DMS114 treated with DMSO at 0.1 percent for 48 hours (cell line): ENCODE data around the gene ADAMTS16.

Source experiments
- DNase-seq: peaks from one replicate; lab custom pipeline; 2025; ENCODE audit not compliant: unreplicated experiment; lab: John Stamatoyannopoulos, UW

The ADAMTS16 gene

DNA sequence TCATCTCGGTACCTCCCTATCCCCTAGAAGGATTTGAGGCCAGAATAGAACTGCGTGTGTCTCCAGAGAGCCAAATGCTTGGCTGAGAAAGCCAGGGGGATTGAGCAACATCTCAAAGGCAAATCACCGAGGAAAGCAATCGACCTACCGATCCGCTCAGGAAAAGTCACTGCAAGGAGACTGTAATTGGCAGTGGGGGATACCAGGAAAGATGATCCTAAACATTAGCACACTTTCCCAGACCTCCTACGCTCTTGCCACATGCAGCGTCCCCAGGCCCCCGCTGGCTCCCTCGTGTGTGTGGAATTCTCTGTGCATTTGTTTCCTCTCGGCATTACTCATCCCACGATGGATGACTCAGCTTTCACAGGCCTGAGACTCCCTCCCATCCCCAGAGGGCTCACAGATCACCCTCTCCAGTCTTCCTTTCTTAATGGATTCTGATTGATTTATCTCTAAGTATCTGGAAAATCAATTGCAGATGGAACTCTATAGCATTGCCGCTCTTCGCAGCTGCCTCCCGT is 200.1 kb downstream of the ADAMTS16 start:
- DNase-seq: no peak

DNA sequence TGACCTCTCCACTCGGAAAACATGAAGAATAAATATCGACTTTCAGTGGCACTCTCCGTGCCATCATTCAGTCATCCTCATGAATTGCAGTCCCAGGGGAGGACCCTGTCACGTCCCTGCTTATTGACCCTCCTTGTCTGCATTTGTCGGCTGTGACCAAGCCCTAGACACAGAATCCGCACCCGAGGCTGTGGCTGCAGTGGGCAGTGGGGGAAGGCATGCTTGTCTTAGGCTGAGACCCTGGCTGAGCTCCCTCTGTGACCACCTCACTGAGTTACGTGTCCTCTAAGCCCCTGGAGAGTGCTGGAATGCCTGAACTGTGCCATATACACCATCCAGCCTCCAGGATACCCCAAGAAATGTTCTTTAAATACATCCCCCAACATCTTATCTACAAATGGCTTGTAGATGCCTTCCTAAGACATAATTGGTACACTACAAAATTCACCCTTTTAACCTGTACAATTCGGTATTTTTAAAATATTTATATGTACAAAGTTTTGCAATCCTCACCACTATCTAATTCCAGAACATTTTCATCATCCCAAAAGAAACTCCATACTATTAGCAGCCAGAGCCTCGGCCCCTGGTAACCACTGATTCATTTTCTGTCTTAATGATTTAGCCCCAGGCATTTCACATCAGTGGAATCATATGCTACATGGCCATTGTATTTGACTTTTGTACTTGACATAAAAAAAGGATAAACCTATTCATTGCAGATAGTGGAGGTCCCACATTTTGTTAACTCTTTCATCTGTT is 201.6 kb downstream of the ADAMTS16 start:
- DNase-seq: no peak

DNA sequence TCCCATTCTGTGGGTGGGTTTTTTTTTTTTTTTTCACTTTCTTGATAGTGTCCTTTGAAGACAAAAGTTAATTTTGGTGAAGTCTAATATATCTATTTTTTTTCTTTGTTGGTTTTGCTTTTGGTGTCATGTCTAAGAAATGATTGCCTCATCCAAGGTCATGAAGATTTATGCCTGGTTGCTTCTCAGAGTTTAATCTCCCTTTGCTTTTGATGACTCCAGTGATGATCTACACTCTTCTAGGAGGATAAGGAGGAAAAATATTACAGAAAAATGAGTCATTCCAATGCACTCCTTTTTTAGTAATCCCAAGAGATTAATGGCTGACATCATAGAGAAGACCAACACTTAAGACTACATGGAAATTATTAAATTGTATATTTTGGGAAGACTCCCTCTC is 202.7 kb downstream of the ADAMTS16 start:
- no peak for DNase-seq

DNA sequence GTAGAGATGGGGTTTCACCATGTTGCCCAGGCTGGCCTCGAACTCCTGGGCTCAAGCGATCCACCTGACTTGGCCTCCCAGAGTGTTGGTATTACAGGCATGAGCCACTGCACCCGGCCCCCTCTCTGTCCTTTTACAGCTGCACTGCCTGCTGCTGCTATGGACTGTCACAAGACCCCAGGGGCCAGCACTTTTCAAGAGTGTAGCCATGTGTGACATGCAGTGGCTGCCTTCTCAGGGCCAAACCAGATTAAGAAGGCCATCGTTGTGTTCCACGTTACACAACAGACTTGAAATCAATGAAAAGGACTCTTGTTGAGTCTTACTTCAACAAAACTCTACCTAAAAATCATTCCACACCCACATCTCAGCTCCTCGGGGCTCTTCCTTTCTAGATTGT is 203.4 kb downstream of the ADAMTS16 start:
- DNase-seq: no peak

DNA sequence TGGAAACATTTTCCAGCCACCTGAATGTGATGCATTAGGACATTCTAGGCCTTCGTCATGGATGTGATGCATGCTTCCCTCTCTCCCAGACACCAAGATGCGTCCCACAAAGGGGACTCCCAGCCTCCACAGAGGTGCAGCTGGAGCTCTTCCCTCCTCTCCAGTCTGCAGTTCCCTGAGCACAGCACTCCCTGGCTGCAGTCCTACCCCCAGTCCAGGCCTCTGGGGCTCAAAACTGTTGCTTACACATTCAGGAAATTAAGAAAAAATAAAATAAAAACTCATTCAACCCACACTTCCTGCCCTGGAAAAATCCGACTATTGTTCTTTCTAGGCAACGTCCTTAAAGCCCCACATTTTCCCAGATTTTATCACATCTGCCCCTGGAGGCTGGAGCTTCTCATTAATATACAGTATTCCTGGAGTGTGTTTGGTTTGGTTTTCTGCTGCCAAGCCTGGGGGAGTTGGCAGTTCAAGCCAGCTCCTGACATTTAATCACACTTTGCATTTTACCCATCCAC is 204.0 kb downstream of the ADAMTS16 start:
- DNase-seq: no peak

DNA sequence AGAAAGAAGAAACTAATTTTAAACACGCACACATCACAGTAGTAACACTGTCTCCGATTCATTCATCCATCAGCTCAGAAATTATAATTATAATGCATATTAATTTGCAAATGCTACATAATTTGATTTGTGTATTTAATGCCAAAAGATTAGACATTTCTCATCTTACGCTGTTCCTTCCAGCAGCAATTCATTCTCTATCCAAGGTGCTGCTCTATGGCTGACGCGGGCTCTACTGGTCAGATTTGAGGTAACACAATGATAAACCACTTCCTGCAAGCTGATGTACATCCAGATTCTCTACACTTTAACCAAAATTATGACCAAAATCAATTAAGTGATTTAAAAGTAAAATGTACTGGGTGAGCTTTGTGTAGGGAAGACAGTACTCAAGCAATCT is 204.5 kb downstream of the ADAMTS16 start:
- no peak for DNase-seq

DNA sequence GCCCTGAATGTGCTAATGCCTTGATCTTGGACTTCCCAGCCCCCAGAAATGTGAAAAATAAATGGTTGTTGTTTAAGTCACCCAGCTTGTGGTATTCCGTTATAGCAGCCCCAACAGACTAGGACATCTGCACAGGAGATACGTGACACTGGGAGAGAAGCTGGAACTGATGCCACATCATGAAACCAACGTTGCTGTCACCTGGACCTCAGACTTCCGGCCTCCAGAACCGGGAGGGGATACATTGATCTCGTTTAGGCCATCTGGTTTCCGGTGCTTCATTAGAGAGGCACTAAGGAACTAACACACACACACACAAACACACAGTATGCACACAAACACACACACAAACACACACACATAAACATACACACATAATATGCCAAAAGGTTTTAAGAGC is 207.3 kb downstream of the ADAMTS16 start:
- no peak for DNase-seq

DNA sequence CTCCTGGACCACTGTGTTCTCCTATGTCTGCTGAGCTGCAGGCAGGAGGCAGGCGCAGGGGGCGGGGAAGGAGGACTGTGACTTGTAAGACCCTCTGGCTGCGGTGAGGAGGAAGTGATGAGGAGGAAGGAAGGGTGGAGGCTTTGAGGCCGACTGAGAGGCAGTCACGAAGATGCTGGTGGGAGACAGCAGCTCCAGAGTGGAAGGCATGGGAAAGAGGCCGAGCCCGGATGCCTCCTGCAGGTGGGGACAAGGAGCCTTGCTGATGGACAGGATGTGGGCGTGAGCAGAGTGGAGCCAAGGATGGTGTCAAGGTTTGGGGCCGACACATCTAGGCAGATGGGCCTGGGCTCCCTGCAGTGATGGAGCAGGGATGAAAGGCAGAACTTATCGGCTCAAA is 208.0 kb downstream of the ADAMTS16 start:
- no peak for DNase-seq

DNA sequence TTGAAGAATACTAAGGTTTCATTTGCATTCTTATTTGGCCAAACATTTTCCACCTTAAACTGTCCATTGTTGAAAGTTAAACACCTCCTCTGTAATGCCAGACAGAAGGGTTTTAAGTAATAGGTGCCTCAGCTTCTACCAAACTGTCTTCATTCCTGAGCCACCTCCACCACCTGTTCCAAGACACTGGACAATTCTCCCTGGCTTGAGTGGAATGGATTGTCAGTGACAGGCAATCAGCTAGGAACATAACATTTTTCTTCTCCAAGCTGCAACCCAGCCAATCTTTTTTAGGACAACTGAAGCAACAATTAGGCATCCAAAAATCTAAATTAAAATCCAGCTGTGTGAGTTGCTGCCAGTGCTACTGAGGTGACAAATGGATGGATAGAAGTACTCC is 208.4 kb downstream of the ADAMTS16 start:
- no peak for DNase-seq

DNA sequence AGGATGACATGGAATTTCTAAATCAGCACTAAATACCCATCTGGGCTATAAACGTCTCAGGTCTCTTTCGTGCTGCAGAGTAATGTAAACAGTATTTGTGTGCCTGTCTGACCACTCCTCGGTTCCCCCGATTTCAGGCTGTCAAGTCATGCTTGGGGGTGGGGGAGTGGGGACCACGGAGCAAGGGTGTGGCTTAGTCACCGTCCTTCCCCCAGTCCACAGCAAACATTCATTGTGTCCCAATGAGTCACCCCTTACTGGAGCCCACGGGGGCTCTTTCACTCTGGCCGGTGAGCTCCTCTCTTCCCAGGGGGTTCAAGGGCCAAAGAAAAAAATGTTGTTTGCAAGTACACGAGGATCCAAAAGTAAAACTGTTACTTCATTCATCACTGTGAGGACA is 210.0 kb downstream of the ADAMTS16 start:
- DNase-seq: no peak

DNA sequence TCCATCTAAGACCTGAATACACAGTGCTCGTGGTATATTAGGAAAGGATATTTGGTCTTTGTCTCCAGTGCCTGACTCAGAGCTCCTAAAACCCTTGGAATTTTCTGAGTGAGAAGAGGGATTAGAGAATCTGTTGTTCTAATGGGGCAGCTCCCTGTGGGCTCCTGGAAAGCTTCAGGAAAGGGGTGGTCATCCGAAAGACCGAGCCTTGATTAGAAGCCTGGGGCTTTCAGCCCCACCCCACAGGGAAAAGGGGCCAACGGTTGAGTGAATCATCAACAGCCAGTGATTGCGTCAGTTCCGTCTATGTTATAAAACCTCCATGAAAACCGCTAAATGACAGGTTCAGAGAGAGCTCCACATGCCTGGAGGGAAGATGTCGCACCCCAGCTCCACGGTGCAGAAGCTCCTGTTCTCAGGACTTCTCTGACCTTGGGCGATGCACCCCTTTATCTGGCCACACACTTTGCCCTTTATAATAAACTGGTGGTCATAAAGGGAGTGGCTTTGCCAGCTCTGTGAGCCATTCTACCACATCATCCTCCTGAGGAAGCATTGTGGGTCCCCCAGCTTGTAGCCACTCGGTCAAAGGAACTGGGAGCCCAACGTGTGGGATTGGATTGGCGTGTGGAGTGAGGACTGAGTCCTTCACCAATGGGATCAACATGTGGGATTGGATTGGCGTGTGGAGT is 211.3 kb downstream of the ADAMTS16 start:
- no peak for DNase-seq

DNA sequence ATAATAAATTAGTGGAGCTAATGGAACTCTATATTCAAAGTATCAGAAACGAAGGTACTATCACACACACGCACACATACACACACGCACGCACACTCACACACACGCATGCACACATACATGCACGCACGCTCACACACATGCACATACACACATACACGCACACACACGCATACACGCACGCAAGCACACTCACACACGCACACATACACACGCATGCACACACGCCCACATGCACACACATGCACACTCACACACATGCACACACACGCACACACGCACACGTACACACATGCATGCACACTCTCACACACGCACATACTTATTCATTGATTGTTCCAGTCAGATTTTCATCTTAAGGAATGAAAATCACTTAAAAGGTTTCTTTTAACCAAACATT is 212.5 kb downstream of the ADAMTS16 start:
- DNase-seq: no peak

DNA sequence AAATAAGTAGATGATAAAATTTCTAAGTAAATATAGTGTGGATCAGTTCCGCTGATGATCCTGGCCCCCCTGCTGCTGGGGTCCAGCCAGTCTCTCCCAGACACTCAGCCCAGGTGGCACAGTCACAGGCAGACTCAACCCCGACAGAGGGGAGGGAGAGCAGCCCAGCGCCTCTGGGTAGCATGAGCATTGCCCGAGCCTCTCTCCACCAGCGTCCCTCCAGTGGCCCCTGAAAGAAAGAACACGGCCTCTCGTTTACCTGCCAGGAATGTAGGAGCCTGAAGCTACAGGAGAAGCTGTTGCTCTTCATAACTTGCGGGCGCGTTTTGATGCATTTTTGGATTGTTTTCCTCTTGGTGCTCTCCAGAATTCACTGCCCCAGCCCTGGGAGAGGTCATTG is 213.6 kb downstream of the ADAMTS16 start:
- DNase-seq: no peak

DNA sequence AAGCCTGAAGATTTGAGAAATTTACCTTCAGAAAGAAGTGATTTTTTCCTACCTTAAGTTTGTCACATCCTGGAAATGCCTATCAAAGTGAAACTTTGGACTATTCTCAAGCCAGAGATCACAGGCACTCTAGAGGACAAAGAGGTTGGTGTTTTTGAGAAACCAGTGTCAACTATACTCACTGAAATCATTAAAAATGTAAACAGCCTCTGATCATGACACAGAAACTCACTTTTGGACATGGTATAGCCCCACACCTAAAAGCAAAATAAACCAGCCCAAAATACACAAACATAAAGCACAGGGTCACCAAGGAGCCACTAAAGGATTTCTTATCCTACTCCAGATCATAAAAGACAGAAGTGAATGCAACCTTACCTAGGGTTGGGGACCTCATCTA is 216.6 kb downstream of the ADAMTS16 start:
- DNase-seq: no peak

DNA sequence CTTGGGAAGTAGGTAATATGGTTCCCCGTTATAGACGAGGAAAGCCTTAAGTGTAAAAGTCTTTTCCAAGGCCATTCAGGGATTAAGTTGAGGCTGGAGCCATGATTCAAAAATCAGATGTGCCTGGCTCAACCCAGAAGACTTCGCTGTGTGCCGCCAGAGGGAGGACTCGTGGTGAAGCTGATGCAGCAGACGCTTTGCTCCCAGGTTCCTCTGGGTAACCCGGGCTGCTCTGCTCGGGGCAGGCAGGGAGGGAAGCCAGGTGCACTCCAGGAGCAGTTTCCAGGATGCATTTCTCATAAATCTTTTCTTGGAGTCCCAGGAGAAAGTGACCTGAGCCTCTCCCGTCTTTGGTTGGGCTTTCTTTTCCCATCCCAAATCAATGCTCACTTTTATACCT is 219.5 kb downstream of the ADAMTS16 start:
- no peak for DNase-seq

DNA sequence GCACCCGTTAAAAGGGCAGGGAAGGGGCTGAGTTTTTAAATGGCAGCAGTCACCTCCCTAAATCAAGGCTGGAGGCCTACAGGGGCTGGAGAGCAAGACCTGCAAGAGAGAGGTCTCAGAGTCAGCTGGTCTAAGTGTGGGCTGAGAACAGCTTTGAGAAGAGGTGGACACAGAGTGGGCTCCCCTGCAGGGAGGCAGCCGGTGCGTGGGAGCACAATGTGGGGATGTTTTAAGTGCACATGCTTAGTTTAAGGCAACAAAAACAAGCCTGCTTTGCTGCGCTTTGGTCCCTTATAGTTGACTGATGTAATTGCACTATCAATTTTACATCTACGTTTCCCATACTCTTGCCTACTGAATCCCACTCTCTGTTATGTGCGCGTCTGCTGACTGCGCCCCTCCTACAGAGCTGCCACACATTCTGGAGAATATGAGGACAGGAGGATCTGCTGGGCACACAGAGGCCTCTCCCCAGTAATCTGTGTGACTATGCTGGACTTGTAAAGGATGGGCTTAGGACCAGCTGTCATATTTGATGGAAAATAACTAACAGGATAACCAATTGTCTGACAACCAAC is 220.3 kb downstream of the ADAMTS16 start:
- no peak for DNase-seq

DNA sequence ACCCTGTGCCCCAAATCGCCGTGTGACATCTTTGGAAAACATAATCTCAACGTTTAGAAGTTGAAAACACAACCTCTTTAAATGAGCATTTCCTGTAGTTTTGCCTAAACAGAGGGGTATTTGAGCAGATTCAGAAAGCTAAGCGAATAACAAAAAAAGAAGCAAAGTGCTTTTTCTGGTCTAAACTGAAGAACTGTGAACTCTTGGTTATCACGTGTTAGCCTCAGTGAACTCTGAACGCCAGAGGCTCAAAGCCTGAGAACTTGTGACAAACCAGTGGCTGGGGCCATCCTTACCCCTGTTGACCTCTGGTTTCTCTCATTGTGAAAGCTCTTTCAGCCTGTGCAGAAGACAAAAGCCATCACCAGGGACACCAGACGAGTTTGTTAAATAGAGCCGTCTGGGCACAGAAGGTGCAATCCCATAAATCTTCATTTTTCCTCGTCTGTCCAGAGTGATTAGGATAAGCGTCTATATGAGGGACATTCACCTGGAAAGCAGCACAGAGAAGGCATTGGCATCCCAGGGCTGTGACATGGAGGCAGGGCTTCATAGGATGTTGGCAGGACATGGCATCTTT is 220.9 kb downstream of the ADAMTS16 start:
- no peak for DNase-seq

DNA sequence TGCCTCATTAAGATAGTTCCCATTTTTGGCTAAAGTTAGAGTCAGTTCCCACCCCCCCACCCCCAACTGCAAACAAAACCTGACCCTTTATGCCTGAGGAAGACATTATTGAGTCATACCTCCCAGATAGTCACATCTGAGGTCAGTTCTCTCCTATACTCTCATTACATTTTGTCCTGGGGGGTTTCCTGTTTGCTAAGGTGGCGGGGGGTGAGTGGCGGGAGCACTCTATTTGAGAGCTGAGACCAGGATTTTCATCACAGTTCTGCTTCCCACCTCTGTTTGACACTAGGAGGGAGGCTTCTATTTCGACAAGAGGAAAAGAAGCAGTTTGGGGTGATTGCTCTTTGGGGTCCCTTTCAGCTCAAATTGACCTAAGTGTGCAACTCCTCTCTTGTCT is 222.9 kb downstream of the ADAMTS16 start:
- DNase-seq: no peak

DNA sequence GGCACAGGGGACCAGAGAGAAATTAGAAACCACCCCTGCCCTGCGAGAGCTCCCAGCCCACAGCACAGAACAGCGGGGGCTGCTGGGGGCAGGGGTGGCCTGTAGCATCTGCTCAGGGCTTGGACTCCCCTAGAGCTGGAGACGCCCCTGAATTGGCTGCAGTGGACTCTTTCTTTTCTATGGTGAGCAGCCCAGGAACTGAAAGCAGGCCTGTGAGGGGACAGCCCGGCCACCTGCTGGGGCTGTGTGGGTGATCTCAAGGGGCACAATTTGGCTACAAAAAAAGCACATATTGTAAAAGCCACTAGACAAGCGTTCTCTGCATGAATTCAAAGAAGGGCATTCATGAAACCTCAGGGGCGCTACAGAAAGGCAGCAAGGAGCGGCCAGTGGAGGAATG is 224.8 kb downstream of the ADAMTS16 start:
- no peak for DNase-seq

DNA sequence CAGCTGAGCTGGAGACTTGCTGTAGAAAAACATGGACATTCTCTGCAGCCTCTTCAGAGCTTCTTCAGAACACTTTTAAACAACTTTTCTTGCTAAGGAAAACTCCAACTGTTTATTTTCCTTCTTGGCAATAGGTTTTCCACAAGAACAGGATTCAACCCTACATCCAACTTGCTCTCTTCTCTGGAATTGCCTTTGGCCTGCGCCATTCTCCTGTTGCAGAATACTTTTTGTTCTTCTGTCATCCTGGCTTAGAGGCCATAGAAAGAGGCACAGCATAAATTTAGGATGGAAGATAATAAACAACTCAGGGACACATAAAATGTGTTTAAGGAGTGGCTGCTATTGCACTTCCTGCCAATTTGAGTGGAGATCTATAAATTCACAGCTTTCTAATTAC is 227.6 kb downstream of the ADAMTS16 start:
- DNase-seq: no peak

DNA sequence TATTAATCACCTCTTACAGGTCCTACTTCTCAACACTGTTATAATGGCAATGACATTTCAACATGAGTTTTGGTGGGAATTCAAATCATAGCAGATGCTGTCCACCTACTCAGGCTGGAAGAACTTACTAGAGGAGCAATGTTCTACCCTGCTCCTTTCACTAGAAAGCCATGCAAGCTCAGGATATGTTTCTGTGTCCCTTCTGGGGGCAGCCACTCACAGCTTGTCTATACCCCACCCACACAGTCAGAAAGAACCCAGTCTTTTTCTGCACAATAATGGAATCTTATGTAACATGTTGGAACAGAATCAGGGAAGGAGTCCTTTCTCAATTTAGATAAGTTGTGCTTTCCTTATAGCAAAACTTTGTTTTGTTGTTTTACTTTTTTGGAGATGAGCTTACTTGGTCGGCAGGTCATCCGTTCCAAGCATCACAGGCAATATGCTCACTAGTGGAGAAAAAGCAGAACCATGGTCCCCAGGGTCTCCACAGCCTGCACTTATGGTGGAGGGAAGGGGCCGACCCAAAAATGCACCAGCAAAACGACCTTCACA is 229.0 kb downstream of the ADAMTS16 start:
- DNase-seq: no peak
